Activated CD4-positive, alpha-beta memory T cell treated with anti-CD3 and anti-CD28 coated beads, Interleukin-2, amount 10 ng/mL, durations not matched to agents 7 days and 5 days (primary cell): Measurements from ENCODE around the gene AK4. TPM values are rescaled to one million over a fixed set of nuclear protein-coding genes. Genes with fewer than 3 reads are reported as not detected.
"Not testable (repeated sequence)": the region's sequence is repeated elsewhere in the genome, so short reads cannot be mapped to it uniquely, and the experiment has no call there.

Experiments
- CTCF ChIA-PET: fragments of 350-600 bp; sonication (Branson Sonifier 250); formaldehyde crosslinking; loops from one replicate; lab custom pipeline; 2021; ENCODE audit warnings: antibody characterized with exemption, inconsistent platforms; lab: Charles Lee
- POLR2A ChIA-PET: fragments of 350-600 bp; sonication (Branson Sonifier 250); formaldehyde crosslinking; loops from one replicate; lab custom pipeline; 2021; ENCODE audit warnings: antibody characterized with exemption; lab: Charles Lee
- DNase-seq: peaks from one replicate; pipeline ENCODE4 v3.0.0-alpha.2; 2020
- H3K27ac Mint-ChIP-seq: one replicate; pipeline ENCODE4 v1.8.0; 2021; ENCODE audit warnings: mild to moderate bottlenecking, mixed read lengths
- H3K27me3 Mint-ChIP-seq: one replicate; pipeline ENCODE4 v1.8.0; 2021; ENCODE audit warnings: mixed read lengths
- H3K36me3 Mint-ChIP-seq: one replicate; pipeline ENCODE4 v1.8.0; 2021; ENCODE audit warnings: low read depth, mixed read lengths
- H3K4me1 Mint-ChIP-seq: one replicate; pipeline ENCODE4 v1.8.0; 2021; ENCODE audit warnings: mixed read lengths
- H3K4me3 Mint-ChIP-seq: one replicate; pipeline ENCODE4 v1.8.0; 2021; ENCODE audit warnings: mild to moderate bottlenecking, mixed read lengths
- H3K9me3 Mint-ChIP-seq: one replicate; pipeline ENCODE4 v1.8.0; 2021; ENCODE audit warnings: mixed read lengths
- total RNA-seq, 2 experiments: library from RNA; stranded (reverse); gene quantifications; one replicate each; pipeline ENCODE4 v1.2.3, GENCODE V29; 2021

Gene AK4
- total RNA-seq, 2 experiments from 2014 or later: 56.2 to 58.1 TPM

DNA sequence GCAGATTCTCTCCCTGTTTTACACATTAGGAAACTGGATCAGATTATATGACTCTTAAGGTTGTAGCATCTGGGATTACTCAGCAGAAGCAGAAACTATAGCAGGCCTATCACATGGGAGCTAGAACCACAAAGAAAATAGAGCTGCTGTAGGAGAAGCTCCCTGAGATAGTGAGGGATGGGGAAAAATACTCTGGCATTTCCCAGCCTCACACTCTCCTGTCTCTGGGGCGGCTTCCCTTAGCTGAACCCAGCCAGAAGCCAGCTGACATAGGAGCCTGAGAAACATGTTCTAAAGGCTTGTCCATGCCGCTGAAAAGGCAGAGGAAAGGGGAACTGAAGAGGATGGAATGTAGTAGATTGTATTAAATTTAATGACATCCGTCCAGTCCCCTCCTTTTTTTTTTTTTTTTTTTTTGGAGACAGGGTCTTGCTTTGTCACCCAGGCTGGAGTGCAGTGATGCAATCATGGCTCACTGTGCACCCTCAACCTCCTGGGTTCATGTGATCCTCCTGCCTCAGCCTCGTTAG lies 84.5 kb downstream of the AK4 start:
- no peak for DNase-seq
- POLR2A ChIA-PET: interaction anchor here (1.2 kb wide), 1 partner anchor 22 kb away, joined by 5 read pairs; no protein-coding TSS in a partner anchor
- no peak overlapping the region for H3K4me3 Mint-ChIP-seq

GRCh38 chr1:65233782-65234181 lies 85.8 kb downstream of the AK4 start:
- POLR2A ChIA-PET: no interaction called here

More for the DNA sequence above, 84.5 kb downstream of the AK4 start:
- Mint-ChIP-seq H3K27ac (no peak overlapping the region), H3K36me3 (peaks cover 10% of the 10 kb centered on the region), H3K9me3 (no peaks in the 10 kb centered on the region), H3K4me1 (peaks cover 29% of the 10 kb centered on the region), H3K27me3 (peaks cover under 1% of the 10 kb centered on the region)
- CTCF ChIA-PET: interaction anchor here (1.0 to 2.1 kb wide), 7 partner anchors 17 to 461 kb away, joined by 3 to 10 read pairs (median 4); no protein-coding TSS in a partner anchor

GRCh38 chr1:65235867-65236805 lies 88.1 kb downstream of the AK4 start:
- peaks cover 4% of the 10 kb centered on the region for H3K36me3 Mint-ChIP-seq
- H3K4me1 Mint-ChIP-seq: peaks cover 13% of the 10 kb centered on the region
- no peak overlapping the region for H3K4me3 Mint-ChIP-seq
- H3K27me3 Mint-ChIP-seq: peaks cover 11% of the 10 kb centered on the region
- no peak for DNase-seq
- H3K9me3 Mint-ChIP-seq: no peaks in the 10 kb centered on the region
- H3K27ac Mint-ChIP-seq: no peak overlapping the region
- ChIA-PET CTCF (interaction anchor here (0.6 to 4.5 kb wide), 19 partner anchors 10 to 1210 kb away, joined by 3 to 46 read pairs (median 6); partner anchors contain the start of genes LEPR and LEPROT), POLR2A (interaction anchor here (1.2 kb wide), 1 partner anchor 15 kb away, joined by 3 read pairs; no protein-coding TSS in a partner anchor)

More at GRCh38 chr1:65233782-65234181, 85.8 kb downstream of the AK4 start:
- H3K4me1 Mint-ChIP-seq: peaks cover 29% of the 10 kb centered on the region
- no peak for DNase-seq
- no peaks in the 10 kb centered on the region for H3K9me3 Mint-ChIP-seq
- H3K36me3 Mint-ChIP-seq: peaks cover 10% of the 10 kb centered on the region
- peaks cover 7% of the 10 kb centered on the region for H3K27me3 Mint-ChIP-seq
- no peak overlapping the region for H3K27ac Mint-ChIP-seq
- H3K4me3 Mint-ChIP-seq: no peak overlapping the region
- CTCF ChIA-PET: interaction anchor here (1.4 kb wide), 1 partner anchor 454 kb away, joined by 4 read pairs; no protein-coding TSS in a partner anchor

GRCh38 chr1:65237088-65237487 lies 89.1 kb downstream of the AK4 start:
- not testable (repeated sequence) for H3K4me3 Mint-ChIP-seq, H3K27ac Mint-ChIP-seq, H3K9me3 Mint-ChIP-seq, DNase-seq, H3K36me3 Mint-ChIP-seq, H3K4me1 Mint-ChIP-seq
- ChIA-PET CTCF (interaction anchor here (0.8 to 4.5 kb wide), 13 partner anchors 12 to 1209 kb away, joined by 3 to 46 read pairs (median 8); partner anchors contain the start of genes LEPR and LEPROT), POLR2A (interaction anchor here (1.2 kb wide), 1 partner anchor 14 kb away, joined by 3 read pairs; no protein-coding TSS in a partner anchor)
- peaks cover 14% of the 10 kb centered on the region for H3K27me3 Mint-ChIP-seq

- CTCF ChIA-PET: interaction anchor here (1.0 to 4.5 kb wide), 4 partner anchors 12 to 1005 kb away, joined by 3 to 46 read pairs (median 23); no protein-coding TSS in a partner anchor
- DNase-seq: no peak
- no peak overlapping the region for H3K4me3 Mint-ChIP-seq
- H3K9me3 Mint-ChIP-seq: no peaks in the 10 kb centered on the region
- H3K27me3 Mint-ChIP-seq: peaks cover 17% of the 10 kb centered on the region
- peaks cover under 1% of the 10 kb centered on the region for H3K4me1 Mint-ChIP-seq
- no peak overlapping the region for H3K27ac Mint-ChIP-seq
- POLR2A ChIA-PET: interaction anchor here (1.2 kb wide), 1 partner anchor 14 kb away, joined by 3 read pairs; no protein-coding TSS in a partner anchor
- H3K36me3 Mint-ChIP-seq: peaks cover 4% of the 10 kb centered on the region
Measured at GRCh38 chr1:65237503-65237902, 89.5 kb downstream of the AK4 start.

DNA sequence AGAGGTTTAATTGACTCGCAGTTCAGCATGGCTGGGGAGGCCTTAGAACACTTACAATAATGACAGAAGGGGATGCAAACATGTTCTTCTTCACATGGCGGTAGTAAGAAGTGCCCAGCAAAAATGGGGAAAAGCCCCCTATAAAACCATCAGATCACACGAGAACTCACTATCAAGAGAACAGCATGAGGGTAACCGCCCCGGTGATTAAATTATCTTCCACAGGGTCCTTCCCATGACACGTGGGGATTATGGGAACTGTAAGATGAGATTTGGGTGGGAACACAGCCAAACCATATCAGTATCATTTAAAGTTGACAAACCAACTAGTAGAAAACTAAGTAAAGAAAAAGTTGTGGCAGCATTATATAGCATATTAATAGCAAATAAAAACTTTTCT lies 90.0 kb downstream of the AK4 start:
- Mint-ChIP-seq H3K4me3 (no peak overlapping the region), H3K27ac (no peak overlapping the region), H3K36me3 (peaks cover 4% of the 10 kb centered on the region), H3K9me3 (no peaks in the 10 kb centered on the region), H3K4me1 (no peaks in the 10 kb centered on the region), H3K27me3 (peaks cover 17% of the 10 kb centered on the region)
- POLR2A ChIA-PET: no interaction called here
- DNase-seq: no peak
- CTCF ChIA-PET: interaction anchor here (4.0 to 4.5 kb wide), 2 partner anchors 221 to 449 kb away, joined by 40 to 46 read pairs; no protein-coding TSS in a partner anchor

DNA sequence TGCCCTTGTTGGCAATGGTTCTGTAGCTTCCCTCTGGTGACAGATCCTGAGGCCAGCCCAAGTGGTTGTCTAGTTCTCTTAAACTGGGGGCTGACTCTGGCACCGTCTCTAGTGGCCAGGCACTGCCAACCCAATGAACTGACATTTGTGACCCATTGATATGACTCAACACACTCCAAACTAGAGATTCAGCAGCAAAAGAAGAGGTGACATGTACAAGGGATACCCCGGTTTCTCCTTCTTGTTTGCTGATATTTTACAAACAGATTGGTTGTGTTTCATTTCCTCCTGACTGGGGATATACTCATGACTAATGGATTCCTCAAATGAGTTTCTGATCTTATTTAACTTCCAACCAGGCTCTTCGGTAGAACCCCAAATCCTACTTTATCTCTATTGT lies 95.5 kb downstream of the AK4 start:
- no peaks in the 10 kb centered on the region for H3K4me1 Mint-ChIP-seq

GRCh38 chr1:65245295-65245694 lies 97.3 kb downstream of the AK4 start:
- H3K4me1 Mint-ChIP-seq: no peaks in the 10 kb centered on the region
- no peaks in the 10 kb centered on the region for H3K36me3 Mint-ChIP-seq
- no peak overlapping the region for H3K27ac Mint-ChIP-seq
- no peaks in the 10 kb centered on the region for H3K9me3 Mint-ChIP-seq
- ChIA-PET CTCF (interaction anchor here (0.7 kb wide), 1 partner anchor 32 kb away, joined by 6 read pairs; no protein-coding TSS in a partner anchor), POLR2A (no interaction called here)
- no peak for DNase-seq
- H3K4me3 Mint-ChIP-seq: no peak overlapping the region
- H3K27me3 Mint-ChIP-seq: peaks cover 20% of the 10 kb centered on the region

More for the DNA sequence above, 95.5 kb downstream of the AK4 start:
- no peaks in the 10 kb centered on the region for H3K9me3 Mint-ChIP-seq
- H3K36me3 Mint-ChIP-seq: no peaks in the 10 kb centered on the region
- POLR2A ChIA-PET: no interaction called here
- CTCF ChIA-PET: no interaction called here
- no peak for DNase-seq
- no peak overlapping the region for H3K4me3 Mint-ChIP-seq
- H3K27ac Mint-ChIP-seq: no peak overlapping the region
- H3K27me3 Mint-ChIP-seq: peaks cover 24% of the 10 kb centered on the region

DNA sequence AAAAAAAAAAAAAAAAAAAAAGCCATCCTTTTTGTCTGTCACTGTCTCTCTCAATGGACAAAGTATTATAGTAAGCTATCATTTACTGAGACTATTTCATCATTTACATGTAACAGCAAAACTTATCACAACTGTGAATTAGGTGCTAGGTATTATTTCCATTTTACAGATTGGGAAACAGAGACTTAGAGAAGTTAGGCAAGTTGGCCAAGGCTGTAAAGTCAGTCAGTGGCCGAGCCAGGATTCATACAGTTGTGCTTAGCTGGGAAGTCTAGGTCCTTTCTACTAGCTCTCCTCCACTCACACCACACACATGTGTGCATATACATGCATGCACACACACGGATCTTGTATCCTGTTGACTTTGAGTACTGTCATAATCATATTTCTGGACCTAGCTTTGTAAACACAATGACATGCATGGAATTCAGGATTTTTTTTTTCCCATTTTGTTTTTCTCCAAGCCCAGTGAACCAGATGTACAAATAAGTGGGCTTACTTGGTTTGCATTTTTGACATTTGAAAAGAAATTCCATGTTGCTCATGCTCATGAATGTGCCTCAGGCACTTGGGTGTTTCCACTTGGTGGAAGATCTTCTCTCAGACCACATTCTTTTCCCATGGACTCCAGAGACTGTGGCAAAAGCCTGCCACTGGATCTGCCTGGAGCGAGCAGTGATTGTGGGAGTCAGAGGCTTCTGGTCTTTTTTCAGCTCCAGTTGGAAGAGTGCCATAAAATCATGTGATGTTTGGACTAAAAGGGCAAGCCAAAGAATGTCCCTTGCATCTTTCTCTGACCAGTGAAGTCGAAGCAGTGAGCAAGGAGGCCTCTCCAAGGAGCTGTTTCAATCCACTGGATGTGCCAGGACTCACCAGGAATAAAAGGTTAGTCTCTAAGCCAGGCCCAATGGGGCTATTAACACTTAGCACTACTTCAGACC lies 99.7 kb downstream of the AK4 start:
- Mint-ChIP-seq H3K36me3 (no peaks in the 10 kb centered on the region), H3K4me3 (no peak overlapping the region), H3K27ac (no peak overlapping the region), H3K4me1 (no peaks in the 10 kb centered on the region), H3K9me3 (no peaks in the 10 kb centered on the region), H3K27me3 (peaks cover 14% of the 10 kb centered on the region)
- CTCF ChIA-PET: interaction anchor here (0.6 to 1.3 kb wide), 4 partner anchors 12 to 1555 kb away, joined by 3 to 6 read pairs (median 3); no protein-coding TSS in a partner anchor
- no peak for DNase-seq
- POLR2A ChIA-PET: interaction anchor here (0.7 kb wide), 1 partner anchor 13 kb away, joined by 3 read pairs; no protein-coding TSS in a partner anchor

DNA sequence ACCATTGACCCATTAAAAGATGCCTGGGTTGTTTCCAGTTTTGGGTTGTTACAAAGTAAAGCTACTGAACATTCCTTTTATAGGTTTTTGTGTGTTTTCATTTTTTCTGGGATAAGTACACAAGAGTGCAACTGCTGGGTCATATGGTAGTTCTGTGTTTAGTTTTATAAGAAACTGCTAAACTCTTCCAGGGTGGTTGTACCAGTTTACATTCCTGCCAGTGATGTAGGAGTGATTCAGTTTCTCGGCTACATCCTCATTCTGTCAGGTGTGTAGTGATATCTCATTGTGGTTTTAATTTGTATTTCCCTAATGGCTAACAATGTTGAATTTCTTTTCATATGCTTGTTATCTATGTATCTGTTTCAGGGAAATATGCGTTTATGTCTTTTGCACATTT lies 102.8 kb downstream of the AK4 start:
- no peak overlapping the region for H3K27ac Mint-ChIP-seq
- ChIA-PET POLR2A (no interaction called here), CTCF (interaction anchor here (1.5 to 1.8 kb wide), 2 partner anchors 15 to 209 kb away, joined by 5 read pairs; no protein-coding TSS in a partner anchor)
- H3K27me3 Mint-ChIP-seq: peaks cover 5% of the 10 kb centered on the region
- H3K36me3 Mint-ChIP-seq: no peaks in the 10 kb centered on the region
- no peak overlapping the region for H3K4me3 Mint-ChIP-seq
- H3K9me3 Mint-ChIP-seq: no peaks in the 10 kb centered on the region
- peaks cover 17% of the 10 kb centered on the region for H3K4me1 Mint-ChIP-seq
- DNase-seq: no peak

DNA sequence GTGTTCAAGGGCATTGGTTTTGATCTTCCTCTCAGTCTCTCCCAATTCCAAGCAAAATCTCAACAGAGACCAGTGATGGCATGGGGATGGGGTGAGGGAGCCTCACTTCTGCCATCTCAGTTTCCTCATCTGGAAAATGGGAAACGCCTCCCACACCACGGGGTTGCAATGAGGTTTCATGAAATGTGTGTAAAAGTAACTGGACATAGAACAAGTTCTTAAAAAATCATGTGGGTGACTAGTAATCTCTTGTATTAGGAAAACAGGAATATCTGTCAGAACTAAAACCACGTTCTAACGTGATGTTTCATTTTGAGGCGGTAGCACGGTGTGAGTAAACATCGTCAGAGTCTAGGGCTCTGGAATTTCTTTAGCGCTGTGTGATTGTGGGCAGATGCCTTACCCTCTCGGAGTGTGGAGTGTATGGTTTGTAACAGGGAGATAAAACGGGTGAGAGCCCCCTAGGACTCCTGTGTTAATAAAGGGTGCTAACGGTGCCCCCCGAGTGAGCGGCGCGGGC lies 105.9 kb downstream of the AK4 start:
- H3K4me3 Mint-ChIP-seq: peak overlapping the region; percentile 85

More for the DNA sequence above, 105.9 kb downstream of the AK4 start:
- ChIA-PET CTCF (interaction anchor here (0.6 to 2.9 kb wide), 10 partner anchors 11 to 1040 kb away, joined by 3 to 14 read pairs (median 4); no protein-coding TSS in a partner anchor), POLR2A (interaction anchor here (0.9 to 1.7 kb wide), 9 partner anchors 11 to 1193 kb away, joined by 3 to 13 read pairs (median 5); partner anchors contain the start of genes JAK1, LEPR and LEPROT)
- H3K27me3 Mint-ChIP-seq: peaks cover 3% of the 10 kb centered on the region
- no peaks in the 10 kb centered on the region for H3K36me3 Mint-ChIP-seq
- H3K4me1 Mint-ChIP-seq: peaks cover 22% of the 10 kb centered on the region
- peak overlapping the region; percentile 15 for H3K27ac Mint-ChIP-seq
- DNase-seq: no peak
- H3K9me3 Mint-ChIP-seq: no peaks in the 10 kb centered on the region
